NCI-H524 treated with DMSO at 0.1 percent for 48 hours (cell line): ENCODE data around the gene HRH3.

Experiments
- DNase-seq: peaks from one replicate; lab custom pipeline; 2025; lab: John Stamatoyannopoulos, UW

HRH3 gene

DNA sequence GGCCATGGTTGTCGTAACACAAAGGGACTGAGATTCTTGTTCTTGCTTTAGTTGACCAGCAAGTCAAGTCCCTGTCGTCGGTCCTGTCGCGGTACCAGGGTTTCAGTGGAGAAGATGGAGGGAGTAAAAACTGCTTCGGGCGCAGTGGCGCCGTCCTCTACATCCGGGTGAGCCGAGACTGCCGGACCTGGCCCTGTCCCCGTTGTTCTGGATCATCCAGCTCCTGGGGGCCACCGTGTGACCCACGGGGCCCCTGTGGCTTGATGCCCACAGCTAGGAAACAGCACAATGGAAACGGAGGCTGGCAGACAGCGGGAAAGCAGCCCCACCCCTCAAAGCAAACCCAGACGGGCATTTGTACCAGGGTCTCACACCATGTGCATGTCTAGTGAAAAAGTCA is 22.3 kb downstream of the HRH3 start:
- no peak for DNase-seq

DNA sequence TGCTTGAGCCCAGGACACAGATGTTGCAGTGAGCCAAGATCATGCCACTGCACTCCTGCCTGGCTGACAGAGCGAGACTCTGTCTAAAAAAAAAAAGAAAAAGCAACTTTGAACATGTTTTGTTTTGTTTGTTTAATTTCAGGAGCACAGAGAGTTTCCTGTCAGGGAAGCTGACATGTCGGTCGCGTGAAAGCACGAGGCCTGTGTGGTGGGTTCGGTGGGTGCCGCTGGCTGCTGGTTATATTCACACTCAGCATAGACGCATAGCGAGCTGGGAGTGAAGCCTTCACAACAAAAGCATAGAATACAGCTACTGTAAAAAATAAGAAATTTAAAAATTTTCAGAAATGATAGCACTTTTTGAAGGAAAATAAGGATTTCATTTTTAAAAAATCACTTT is 22.8 kb downstream of the HRH3 start:
- DNase-seq, result no peak

DNA sequence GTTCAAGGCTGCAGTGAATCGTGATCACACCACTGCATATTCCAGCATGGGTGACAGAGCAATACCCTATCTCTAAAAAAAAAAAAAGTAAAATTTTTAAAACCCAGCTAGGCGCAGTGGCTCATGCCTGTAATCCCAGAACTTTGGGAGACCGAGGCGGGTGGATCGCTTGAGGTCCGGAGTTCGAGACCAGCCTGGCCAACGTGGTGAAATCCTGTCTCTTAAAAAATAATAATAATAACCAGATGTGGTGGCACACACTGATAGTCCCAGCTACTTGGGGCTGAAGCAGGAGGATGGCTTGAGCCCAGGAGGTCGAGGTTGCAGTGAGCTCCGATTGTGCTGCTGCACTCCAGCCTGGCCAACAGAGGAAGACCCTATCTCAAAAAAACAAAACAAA is 23.8 kb downstream of the HRH3 start:
- no peak for DNase-seq

DNA sequence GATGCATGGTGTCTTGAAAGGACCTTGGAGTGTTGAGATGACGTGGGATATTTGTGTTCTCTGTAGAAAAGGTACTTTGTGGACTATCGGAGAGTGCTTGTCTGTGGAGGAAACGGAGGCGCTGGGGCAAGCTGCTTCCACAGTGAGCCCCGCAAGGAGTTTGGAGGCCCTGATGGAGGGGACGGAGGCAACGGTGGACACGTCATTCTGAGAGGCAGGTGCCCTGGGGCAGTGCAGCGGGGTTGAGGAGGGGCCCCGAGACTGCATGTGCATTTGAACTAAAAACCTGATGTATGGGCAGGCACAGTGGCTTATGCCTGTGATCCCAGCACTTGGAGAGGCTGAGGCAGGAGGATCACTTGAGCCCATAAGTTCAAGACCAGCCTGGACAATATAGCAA is 24.3 kb downstream of the HRH3 start:
- no peak for DNase-seq

DNA sequence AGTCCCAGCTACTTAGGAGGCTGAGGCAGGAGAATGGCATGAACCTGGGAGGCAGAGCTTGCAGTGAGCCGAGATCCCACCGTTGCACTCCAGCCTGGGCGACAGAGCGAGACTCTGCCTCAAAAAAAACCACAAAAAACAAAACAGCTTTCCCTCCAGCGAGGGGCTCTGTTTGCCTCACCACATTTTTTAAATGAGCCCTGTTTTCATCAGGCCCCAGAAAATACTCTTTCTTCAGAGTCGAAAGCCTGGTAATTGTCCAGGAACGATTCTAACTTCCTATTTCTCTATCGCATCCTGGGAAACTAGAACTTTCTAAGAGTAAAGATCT is 25.0 kb downstream of the HRH3 start:
- no peak for DNase-seq

DNA sequence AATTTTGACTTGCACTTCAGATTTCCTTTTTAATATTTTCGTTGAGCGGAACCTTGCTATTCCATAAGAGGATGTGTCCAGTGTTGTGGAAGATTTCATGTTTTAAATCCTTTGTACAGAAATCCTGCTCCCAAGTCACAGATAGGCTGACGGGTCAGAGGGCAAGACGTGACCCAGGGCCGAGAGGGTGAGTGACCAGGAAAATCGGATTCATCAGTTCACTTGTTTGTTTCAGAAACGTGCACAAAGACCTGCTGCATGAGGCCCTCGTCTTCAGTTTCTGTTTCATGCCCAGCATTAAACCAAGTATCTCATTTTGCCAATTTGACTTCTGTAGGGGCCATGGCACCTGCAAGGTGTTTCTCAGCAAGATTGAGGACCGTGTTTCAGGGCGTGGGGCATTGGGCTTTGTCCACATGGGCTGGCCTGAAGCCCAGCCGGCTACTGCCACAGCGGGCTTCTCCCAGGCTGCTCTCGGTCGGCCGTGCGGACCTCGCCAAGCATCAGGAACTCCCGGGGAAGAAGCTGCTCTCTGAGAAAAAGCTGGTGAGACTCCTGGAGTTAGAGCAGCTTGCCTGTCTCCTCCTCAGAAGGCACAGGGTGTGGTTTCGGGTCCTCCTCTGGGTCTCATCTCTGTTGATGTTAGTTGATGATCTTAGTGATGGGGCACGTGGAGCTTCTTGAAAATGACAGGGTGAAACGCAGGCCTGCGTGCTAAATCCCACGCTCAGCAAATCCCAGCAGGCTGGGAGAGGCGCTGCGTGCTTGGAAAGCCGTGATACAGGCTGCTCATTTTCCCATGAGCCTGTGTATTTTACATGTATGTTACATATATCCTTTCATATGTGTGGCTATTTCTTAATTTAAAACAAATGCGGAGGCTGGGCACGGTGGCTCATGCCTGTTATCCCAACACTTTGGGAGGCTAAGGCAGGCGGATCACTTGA is 26.7 kb downstream of the HRH3 start:
- no peak for DNase-seq

DNA sequence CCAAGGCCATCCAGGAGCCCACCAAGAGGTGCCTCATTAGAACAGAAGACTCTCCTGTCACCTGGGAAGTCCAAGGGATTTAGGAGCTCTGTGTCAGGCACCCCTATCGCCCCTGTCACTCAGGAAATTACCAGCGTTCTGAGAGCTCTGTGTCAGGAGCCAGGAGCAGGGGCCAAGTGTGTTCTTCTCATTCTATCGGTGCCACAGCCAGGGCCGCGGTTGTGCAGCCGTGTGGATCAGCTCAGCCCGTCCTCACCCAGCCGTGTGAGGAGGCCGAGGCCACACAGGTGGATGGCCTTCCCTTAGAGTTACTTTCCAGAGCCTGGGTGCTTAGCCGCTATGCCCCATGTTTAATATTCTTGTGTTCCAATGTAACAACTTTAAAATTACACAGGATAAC is 27.4 kb downstream of the HRH3 start:
- DNase-seq, result no peak

DNA sequence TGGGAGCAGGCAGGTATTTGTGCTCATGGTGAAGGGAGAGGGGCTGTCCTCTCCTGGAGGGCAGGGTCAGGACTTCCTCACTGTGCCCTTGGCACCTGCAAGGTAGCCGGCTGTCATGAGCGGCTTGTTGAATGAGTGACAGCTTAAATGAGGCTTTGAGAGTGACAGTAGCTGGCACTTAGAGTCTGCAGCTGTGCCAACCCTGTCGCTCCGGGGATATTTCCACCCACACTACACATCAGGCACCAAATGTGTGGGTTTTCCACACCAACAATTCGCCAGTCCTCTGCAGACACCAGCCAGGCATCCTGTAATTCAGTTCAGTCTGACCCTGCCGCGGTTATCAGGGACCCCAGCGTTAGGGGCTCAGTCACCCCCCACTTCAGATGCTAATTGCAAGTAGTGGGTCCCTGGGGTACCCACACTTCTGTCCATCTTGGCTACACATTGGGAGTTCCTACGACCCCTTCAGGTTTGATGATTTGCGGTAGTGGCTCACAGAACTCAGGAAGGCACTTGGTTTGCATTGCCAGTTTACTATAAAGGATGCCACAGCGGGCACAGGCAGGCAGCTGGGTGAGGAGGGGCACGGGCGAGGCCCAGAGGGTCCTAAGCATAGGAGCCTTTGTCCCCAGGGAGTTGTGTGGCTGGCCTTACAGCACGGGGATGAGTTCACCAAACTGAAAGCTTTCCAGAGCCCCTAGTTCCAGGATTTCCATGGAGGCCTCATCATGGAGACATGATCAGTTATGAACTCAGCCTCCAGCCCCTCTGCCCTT is 28.1 kb downstream of the HRH3 start:
- no peak for DNase-seq

DNA sequence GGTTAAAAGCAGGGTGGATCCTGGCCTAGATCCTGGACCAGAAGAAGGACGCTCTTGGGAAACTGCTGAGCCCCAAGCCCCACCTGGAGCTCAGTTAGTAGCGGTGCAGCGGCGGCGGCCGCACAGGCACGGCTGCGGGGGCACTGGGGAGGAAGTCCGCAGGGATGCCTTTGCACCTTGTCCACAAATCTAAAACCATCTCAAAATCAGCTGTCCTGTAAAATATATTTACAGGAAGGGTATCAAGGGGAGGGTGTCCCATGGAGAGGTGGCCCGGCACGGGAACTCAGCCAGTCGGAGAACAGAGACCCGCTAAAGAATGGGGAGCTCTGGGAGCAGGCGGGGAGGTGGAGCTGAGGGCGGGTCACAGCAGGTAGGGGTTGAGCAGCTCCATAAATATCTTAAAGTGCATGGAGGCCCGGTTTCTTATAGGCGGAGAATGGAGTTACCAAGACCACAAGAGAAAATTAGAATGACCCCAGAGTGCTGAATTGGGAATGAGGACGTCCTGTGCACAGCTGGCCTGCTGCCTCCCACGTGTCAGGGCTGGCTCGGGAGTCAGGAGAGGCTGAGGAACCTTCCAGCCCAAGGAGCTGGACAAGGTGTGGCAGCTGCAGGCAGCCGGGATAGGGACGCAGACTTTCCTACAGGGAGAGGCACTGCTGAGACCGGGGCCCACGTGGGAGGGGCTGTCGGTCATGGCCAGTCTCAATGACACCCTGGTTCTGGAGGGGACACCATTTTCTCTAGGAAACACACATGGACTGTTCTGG is 29.3 kb downstream of the HRH3 start:
- DNase-seq, result no peak

DNA sequence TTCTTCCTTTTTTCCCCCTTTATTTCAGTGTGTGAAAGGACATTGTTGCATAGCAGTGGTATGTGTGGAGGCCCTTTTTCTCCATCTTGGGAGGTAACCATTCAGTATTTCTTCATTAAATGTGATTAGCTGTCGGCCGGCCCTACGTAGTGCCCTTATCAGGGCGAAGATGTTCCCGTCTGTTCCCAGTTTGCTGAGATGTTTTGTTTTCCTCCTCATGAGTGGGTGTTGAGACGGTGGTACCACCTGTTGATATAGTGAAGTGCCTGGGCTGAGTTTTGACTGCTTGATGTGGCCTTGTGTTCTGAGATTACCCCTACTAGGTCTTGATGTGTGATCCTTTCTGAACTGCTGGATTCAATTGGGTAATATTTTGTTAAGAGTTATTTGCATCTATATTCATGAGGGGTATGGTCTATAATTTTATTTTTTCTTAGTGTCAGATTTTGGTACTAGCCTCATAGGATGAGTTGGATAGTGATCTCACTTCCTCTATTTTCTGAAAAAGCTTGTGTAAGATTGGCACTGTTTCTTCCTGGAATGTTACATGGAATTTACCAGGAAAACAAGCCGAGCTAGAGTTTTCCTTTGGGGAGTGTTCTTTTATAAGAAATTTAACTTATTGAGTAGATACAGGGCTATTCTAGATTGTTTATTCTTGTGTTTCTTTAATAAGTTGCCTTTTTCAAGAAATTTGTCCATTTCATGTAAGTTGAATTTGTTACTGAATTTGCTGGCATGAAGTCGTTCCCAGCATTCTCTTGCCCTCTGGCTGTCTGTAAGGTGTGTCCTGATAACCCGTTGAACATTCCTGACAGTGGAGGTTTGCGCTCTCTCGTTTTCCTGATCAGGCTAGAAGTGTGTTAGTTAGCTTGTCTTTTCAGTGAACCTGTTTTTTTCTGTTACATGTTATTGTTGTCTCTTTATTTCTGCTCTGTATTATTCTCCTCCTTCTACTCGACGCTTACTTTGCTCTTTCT is 32.9 kb downstream of the HRH3 start:
- no peak for DNase-seq

DNA sequence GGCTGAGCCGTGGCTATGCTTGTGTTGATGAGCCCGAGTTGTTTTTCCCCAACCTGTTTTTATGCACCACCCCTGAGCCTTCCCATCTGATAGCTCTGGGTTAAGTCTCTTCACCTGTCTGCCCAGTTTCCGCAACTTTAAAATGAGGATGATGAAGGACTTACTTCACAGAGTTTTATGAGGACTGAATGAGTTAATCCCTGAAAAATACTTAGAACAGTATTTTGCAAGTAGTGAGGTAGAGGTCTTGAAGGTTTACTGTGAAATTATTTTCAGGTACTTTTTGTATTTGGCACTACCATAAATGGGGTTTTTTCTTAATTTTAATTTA is 34.0 kb downstream of the HRH3 start:
- DNase-seq, result no peak

DNA sequence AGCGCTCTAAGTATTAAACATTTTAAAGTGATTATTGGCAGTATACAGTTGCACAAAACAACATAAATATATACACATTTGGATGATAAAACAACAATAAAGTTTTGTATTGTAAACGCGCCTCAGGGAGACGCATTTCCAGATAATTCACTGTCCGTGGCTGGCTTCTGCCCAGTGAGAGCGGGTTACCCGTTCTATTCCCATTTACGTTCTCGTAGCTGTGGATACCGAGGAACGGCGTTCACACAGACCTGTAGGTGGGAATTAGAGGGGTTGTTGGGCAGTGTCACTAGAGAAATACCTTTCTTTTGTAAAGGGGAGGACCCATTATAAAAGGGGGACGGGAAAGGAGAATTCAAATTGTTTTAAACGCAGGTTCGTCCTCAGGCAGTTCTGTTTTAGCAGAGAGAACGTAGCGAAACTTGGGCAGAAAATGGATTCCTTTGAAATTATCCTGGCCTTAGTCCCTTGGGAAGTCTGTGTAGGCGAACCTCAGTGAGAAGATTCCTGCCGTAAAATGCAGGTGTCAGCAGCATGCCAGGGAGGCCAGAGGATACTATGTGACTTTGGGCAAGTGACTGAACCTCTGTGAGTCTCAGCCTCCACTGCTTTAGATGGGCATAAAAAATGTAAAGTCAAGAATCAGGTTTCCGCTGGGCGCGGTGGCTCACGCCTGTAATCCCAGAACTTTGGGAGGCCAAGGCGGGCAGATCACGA is 36.5 kb downstream of the HRH3 start:
- no peak for DNase-seq

DNA sequence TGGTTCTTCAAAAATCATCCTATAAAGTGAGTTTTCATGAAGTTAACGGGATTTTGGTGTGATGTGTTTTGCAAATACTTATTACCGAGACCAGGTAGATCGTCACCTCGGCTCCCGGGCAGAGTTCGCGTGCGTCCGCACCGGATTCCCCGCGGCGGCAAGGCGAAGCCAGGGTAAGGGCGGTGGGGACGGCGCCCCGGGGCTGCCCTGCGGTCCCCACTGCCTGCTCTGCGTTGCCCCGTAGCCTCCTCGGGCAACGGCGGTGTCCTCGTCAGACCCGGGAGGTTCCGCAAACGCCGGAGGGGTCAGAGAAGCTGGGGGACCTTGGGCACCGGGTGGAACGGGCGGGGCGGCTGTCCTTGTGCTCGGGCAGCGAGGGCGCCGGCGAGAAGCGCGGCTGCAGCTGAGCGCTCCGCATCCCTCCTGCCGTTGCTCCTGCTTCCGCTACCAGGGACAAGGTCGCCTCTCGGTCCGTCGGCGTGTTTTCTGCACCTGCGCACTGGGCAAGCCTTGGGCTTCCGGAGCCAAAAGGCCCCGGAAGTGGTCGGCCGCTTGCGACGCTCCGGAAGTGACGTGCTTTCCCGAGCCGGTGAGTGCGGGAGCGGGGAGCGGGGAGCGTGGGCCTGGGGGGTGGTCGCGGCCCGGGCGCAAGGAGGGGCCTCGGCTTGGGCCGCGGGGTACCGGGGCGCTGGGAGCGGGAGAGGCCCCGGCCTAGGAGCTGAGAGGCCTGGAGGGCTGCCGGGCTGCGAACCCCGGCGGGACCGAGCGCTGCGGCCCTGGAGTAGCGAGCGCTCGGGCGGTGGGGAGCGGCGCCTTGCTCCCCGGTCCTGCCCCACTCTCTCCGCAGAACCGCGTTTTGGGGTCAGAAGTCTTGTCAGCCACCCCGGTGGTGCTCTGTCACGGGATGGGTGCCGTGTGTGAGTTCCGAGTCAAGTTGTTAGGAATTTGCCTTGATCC is 37.3 kb downstream of the HRH3 start, which contains the start of gene MTG2:
MTG2 (plus strand) TSS at position 560 of the 957 bp plus-strand sequence. CDS start 10,393 bp downstream, outside the sequence.
- DNase-seq, result peak; percentile 58

DNA sequence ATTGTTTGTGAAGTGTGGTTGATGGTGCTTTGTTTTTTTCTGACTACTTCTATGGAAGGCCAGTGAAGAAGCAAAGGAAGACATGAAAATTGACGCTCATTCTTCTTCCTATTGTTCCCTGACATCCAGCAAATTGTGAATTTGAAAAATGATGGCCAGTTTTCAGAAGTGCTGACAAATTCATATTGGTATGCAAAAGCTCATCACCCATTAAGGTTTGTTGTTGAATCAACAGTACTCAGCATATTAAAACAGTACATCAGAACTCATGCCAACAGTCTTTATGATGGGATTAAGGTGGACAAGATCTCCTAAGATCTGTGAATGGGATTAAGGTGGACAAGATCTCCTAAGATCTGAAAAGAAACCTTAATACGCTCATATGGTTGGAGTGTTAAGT is 38.3 kb downstream of the HRH3 start:
- no peak for DNase-seq

DNA sequence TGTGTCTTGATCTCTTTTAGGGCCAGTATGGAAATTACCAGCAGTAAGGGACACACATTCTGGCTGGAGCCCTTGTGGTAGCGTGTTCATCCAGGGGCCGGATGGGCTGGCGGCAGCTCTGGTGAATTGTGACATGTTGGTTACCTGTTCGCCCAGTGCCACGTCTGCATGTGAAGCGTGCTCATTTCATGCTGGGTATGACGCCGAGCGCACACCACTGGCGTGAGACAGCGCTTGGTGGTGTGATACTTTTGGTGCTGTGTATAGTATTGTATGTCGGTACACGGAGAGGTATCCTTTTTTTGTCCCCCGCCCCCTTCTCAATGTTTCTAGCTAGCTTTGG is 40.9 kb downstream of the HRH3 start:
- DNase-seq, result no peak

DNA sequence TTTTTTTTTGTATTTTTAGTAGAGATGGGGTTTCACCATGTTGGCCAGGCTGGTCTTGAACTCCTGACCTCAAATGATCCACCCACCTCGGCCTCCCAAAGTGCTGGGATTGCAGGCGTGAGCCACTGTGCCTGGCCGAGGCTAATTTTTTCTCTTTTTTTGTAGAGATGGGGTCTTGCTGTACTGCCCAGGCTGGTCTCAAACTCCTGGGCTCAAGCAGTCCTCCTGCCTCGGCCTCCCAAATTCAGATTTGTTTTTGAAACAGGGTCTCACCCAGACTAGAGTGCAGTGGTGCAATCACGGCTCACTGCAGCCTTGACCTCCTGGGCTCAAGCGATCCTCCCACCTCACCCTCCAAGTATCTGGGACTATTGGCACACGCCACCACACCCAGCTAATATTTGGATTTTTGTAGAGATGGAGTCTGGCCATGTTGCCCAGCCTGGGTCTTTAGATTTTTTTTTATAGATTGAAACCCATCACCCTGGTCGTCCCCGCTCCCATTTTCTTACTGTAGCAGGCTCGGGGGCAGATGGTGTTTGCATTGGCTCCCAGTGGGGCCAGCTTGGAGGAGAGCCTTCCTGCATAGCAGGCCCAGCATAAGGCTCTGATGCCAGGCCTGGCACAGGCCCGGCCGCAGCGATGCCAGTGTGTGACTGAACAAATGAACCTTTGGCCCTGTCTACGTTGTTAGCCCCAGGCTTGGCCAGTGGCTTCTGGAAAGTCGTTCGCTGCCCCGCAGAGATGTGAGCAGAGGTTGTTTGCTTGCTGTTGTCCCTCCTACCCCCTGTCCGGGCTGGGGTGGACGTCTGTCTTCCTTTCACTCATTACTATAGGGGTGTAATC is 41.5 kb downstream of the HRH3 start:
- DNase-seq, result no peak

DNA sequence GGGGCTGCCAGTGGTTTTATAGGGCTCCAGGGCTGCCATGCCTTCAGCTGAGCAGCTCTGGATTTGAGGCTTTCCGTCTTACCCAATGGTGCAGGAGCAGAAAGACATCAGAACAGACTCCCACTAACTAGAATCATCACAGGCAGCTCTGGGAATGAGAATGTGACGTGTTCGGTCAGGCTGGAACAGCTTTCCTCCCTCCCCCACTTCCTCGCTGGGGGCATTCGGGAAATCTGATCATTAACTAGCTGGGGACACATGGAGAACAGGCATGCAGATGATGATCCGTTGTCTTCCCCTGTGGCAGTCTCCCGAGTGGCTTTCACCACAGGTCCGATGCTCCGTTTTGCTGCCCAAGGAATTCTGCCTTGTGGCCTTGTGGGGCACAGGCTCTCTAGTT is 42.8 kb downstream of the HRH3 start:
- DNase-seq, result no peak

DNA sequence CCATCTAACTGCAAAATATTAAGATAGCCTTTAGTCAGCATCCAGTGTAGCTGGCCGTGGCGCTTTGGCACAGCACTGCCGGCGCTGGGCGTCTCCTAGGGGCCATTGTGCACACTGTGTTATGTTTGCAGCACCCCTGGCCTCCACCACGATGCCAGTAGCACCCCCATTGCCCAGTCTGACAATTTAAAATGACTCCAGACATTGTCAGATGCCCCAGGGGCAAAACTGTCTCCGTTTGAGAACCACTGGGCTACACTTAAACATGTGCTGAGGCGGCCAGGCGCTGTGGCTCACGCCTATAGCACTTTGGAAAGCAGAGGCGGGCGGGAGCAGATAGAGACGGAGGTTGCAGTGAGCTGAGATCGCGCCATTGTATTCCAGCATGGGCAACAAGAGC is 43.2 kb downstream of the HRH3 start:
- DNase-seq, result no peak

DNA sequence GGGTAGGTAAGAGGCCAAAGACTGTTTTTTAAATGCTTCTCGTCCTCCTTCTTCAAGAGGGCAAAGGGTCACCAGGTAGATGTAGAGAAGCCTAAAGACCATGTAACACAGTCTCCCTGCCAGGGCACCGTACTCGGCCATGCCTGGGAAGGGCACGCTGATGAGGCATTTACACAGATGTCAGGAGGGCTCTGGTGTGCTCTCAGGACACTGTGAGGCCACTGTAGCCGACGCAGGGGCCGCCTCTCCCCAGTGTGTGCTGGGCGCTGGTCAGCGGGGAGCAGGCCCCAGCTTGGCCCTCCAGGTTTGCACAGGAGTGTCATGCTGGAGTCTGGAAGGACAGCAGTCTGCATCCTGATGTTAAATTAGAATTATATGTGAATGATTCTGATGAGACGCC is 44.4 kb downstream of the HRH3 start:
- no peak for DNase-seq
